Heart right ventricle (tissue), 16 donors: Measurements from ENCODE around the gene GRB7. TPM values are rescaled to one million over a fixed set of nuclear protein-coding genes. Genes with fewer than 3 reads are reported as not detected.
"Not testable (repeated sequence)": the region's sequence is repeated elsewhere in the genome, so short reads cannot be mapped to it uniquely, and the experiment has no call there.

Source experiments
- ATAC-seq, 8 donors: fragments of 200-7000 bp; cut with Tn5 transposase; one replicate each; pipeline ENCODE4 v1.9.1; 2020; ENCODE audit warnings: mild to moderate bottlenecking in 8 of 8, moderate library complexity in 8 of 8, moderate number of reproducible peaks in 1 of 8
- DNase-seq, 2 donors: peaks; one replicate each; pipeline ENCODE4 v3.0.0-alpha.2; 2020
- H3K27ac ChIP-seq, 10 donors: fragments of 200-600 bp; sonication (generic) in 2 of 10; one replicate each; pipeline versions ENCODE4 v1.5.0 to v1.8.0; 2020 to 2022; ENCODE audit warnings: mild to moderate bottlenecking in 3 of 10
- H3K27me3 ChIP-seq, 7 donors: fragments of 200-600 bp; one replicate each; pipeline ENCODE4 v1.8.0; 2021 to 2022; ENCODE audit warnings: mild to moderate bottlenecking in 2 of 7
- H3K36me3 ChIP-seq, 9 donors: fragments of 200-600 bp; sonication (generic) in 1 of 9; one replicate each; pipeline versions ENCODE4 v1.5.0 to v1.8.0; 2020 to 2022; ENCODE audit warnings: mild to moderate bottlenecking in 2 of 9
- H3K4me1 ChIP-seq, 9 donors: fragments of 200-600 bp; sonication (generic) in 1 of 9; one replicate each; pipeline versions ENCODE4 v1.5.0 to v1.8.0; 2020 to 2022; ENCODE audit warnings: mild to moderate bottlenecking in 4 of 9
- H3K4me3 ChIP-seq, 10 donors: fragments of 200-600 bp; sonication (generic) in 2 of 10; one replicate each; pipeline versions ENCODE4 v1.5.0 to v1.8.0; 2020 to 2022; ENCODE audit warnings: mild to moderate bottlenecking in 7 of 10, moderate library complexity in 2 of 10
- H3K9me3 ChIP-seq, 11 donors: fragments of 200-600 bp in 10 of 11; sonication (generic) in 2 of 11; one replicate each; pipeline versions ENCODE4 v1.5.0 to v1.8.0; 2013 to 2022; ENCODE audit warnings: mild to moderate bottlenecking in 2 of 11, control low read depth in 1 of 11, moderate library complexity in 1 of 11
- WGBS, 2 donors: extraction: QIAGEN DNeasy Blood & Tissue Kit; methylation state at CpG; one replicate each; pipeline ENCODE4 v1.1.7; 2013; ENCODE audit warnings: inconsistent platforms in 1 of 2; 5-methylcytosine and 5-hydroxymethylcytosine counted together
- intact Hi-C, 10 donors: fragments of 100-400 bp; cut with DNase I; formaldehyde crosslinking; loops; one replicate each; pipeline versions ENCODE4 v1.11.1 to v1.14.2; 2022
- polyA plus RNA-seq, 2 donors: library from polyadenylated mRNA; stranded (reverse); fragments of 200-250 nt; gene quantifications; one replicate each; pipeline ENCODE4 v1.2.3, GENCODE V29; 2013
- total RNA-seq, 10 donors: library from RNA; stranded (reverse); fragmentation: NEBNext Ultra II Directional in 3 of 10; extraction: Animal tissue kit (Norgen Biotek cat#: 25700) in 3 of 10; gene quantifications; one replicate each; pipeline versions ENCODE4 v1.2.1 to v1.2.4, GENCODE V29; 2021 to 2023
- TF ChIP-seq, protein P1 (sequence below), 9 donors: fragments of 200-600 bp; sonication (generic) in 2 of 9; IDR thresholded peaks; one replicate each; pipeline versions ENCODE4 v1.5.0 to v1.8.0; 2021 to 2022; ENCODE audit warnings: antibody characterized with exemption in 9 of 9, mild to moderate bottlenecking in 5 of 9, moderate library complexity in 1 of 9
- donor health status: Arrhythmogenic right ventricular cardiomyopathy.
- donor health status: ischemic (EF 13 %, LVEDD 7.1; RV severe dilation, severe dysfunction).
- donor health status: healthy with polysubstance abuse.
- donor health status: DM: no; HTN: yes; CAD: no.
- donor health status: DM: no; HTN: no; CAD: no.
- donor health status: ischemic (EF 25% LVEDD 6.9; RV normal size, moderate dysfunction).
- donor health status: ischemic (EF 25% LVEDD 5.7; RV mildly dilated, moderate dysfunction).
- donor health status: healthy.
- donor health status: DM: yes; HTN: yes; CAD: no.
- donor health status: Ischemic cardiomyopathy.
- donor health status: ischemic (EF 35%, LVEDD 5.7; RV mildly dilated, moderate dysfunction).
- donor health status: nonischemic (EF 11% LVEDD 7.7; RV severe dilation, severe dysfunction).
- donor health status: DM: yes; HTN: yes; CAD: no.
- donor health status: PGD.
- donor health status: ischemic (EF 29% LVEDD 5.4; RV normal size, mild dysfunction).
- donor health status: nonischemic (EF 23%, LVEDD 6.1; RV moderate dilation, normal function).

GRB7 gene
- total and polyA plus RNA-seq, 12 donors: 0.44 to 4.7 (median 1.1) TPM

DNA sequence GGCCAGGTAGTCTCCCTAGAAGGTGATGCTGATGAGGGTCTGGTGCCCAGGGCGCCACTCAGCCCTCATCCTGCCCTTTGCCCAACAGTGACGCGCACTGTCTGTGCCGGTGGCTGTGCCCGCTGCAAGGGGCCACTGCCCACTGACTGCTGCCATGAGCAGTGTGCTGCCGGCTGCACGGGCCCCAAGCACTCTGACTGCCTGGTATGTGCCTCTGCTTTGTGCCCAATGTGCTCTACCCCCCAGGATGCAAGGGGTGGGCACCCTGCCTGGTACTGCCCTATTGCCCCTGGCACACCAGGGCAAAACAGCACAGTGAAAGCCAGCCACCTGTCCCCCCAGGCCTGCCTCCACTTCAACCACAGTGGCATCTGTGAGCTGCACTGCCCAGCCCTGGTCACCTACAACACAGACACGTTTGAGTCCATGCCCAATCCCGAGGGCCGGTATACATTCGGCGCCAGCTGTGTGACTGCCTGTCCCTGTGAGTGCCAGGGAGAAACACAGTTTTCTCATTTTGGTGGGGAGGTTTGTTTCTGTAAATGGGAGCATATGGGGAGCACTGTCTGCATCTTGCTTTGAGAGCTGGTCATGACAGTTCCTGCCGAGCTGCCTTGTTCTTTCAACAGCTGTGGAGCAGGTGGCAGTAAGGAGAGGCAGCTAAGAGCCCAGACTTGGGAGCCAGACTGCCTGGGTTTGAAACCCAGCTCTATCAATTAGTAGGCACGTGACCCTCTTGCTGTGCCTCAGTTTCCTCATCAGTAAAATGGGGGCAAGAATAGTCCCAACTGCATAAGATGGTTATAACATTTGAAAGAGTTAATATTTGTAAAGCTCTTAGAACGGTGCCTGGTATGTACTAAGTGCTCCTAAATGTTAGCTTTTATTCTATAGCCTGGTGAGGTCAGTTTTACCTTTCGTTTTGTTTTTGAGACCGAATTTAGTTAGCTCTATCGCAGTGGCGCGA lies 27.5 kb upstream of the GRB7 start:
- no peak overlapping the region for H3K27ac ChIP-seq
- no peak for ATAC-seq
- DNase-seq: no peak
- H3K4me3 ChIP-seq: no peak overlapping the region
- peaks cover 0 to 86% (median 35%) of the 10 kb centered on the region in 9 donors for H3K36me3 ChIP-seq
- no peaks in the 10 kb centered on the region for H3K27me3 ChIP-seq
- WGBS, 2 donors: 89 to 91% methylated on average over 20 of the region's 20 CpGs
- no peaks in the 10 kb centered on the region for H3K9me3 ChIP-seq
- peaks cover 2 to 17% (median 9%) of the 10 kb centered on the region in 9 donors for H3K4me1 ChIP-seq
- TF ChIP-seq, protein P1, sequence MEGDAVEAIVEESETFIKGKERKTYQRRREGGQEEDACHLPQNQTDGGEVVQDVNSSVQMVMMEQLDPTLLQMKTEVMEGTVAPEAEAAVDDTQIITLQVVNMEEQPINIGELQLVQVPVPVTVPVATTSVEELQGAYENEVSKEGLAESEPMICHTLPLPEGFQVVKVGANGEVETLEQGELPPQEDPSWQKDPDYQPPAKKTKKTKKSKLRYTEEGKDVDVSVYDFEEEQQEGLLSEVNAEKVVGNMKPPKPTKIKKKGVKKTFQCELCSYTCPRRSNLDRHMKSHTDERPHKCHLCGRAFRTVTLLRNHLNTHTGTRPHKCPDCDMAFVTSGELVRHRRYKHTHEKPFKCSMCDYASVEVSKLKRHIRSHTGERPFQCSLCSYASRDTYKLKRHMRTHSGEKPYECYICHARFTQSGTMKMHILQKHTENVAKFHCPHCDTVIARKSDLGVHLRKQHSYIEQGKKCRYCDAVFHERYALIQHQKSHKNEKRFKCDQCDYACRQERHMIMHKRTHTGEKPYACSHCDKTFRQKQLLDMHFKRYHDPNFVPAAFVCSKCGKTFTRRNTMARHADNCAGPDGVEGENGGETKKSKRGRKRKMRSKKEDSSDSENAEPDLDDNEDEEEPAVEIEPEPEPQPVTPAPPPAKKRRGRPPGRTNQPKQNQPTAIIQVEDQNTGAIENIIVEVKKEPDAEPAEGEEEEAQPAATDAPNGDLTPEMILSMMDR (IDR thresholded peaks at IDR 0.05): no peak
- intact Hi-C loops: no loop called here

DNA sequence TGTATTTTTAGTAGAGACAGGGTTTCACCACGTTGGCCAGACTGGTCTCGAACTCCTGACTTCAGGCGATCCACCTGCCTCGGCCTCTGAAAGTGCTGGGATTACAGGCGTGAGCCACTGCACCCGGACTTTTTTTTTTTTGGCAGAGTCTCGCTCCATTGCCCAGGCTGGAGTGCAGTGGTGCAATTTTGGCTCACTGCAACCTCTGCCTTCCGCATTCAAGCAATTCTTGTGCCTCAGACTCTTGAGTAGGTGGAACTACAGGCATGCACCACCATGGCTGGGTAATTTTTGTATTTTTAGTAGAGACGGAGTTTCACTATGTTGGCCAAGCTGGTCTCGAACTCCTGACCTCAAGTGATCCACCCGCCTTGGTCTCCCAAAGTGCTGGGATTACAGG lies 26.7 kb upstream of the GRB7 start:
- ATAC-seq, H3K4me3 ChIP-seq, intact Hi-C loops, DNase-seq, H3K27me3 ChIP-seq, H3K9me3 ChIP-seq, H3K27ac ChIP-seq: not testable (repeated sequence)
- 82% methylated on average over 11 of the region's 11 CpGs for WGBS, 2 donors
- H3K36me3 ChIP-seq: peaks cover 0 to 94% (median 42%) of the 10 kb centered on the region in 9 donors
- H3K4me1 ChIP-seq: peaks cover 0 to 15% (median 6%) of the 10 kb centered on the region in 9 donors

DNA sequence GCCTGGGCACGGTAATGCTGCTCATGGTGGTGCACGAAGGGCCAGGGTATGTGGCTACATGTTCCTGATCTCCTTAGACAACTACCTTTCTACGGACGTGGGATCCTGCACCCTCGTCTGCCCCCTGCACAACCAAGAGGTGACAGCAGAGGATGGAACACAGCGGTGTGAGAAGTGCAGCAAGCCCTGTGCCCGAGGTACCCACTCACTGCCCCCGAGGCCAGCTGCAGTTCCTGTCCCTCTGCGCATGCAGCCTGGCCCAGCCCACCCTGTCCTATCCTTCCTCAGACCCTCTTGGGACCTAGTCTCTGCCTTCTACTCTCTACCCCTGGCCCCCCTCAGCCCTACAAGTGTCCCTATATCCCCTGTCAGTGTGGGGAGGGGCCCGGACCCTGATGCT lies 25.9 kb upstream of the GRB7 start:
- WGBS, 2 donors: 94 to 97% methylated on average over 10 of the region's 10 CpGs
- no peaks in the 10 kb centered on the region for H3K9me3 ChIP-seq

DNA sequence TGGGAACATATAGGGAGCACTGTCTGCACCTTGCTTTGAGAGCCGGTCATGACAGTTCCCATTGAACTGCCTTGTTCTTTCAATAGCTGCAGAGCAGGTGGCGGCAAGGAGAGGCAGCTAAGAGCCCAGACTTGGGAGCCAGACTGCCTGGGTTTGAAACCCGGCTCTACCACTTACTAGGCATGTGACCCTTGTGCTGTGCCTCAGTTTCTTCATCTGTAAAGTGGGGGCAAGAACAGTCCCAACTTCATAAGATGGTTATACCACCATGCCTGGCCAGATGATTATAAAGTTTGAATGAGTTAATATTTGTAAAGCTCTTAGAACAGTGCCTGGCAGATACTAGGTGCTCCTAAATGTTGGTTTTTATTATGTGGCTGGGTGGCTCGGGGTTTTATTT lies 23.5 kb upstream of the GRB7 start:
- 93 to 97% methylated on average over 4 of the region's 4 CpGs for WGBS, 2 donors

More for the DNA sequence above, 25.9 kb upstream of the GRB7 start:
- intact Hi-C loops: no loop called here
- TF ChIP-seq, protein P1 (IDR thresholded peaks at IDR 0.05): no peak
- Histone ChIP-seq H3K4me1 (peaks cover 0 to 15% (median 10%) of the 10 kb centered on the region in 9 donors), H3K27ac (no peak overlapping the region), H3K27me3 (no peaks in the 10 kb centered on the region), H3K36me3 (peaks cover 0 to 100% (median 42%) of the 10 kb centered on the region in 9 donors), H3K4me3 (no peak overlapping the region)
- DNase-seq (no peak), ATAC-seq (no peak)

More for the DNA sequence above, 23.5 kb upstream of the GRB7 start:
- Histone ChIP-seq H3K36me3 (peaks cover 0 to 100% (median 30%) of the 10 kb centered on the region in 9 donors), H3K27me3 (no peaks in the 10 kb centered on the region), H3K4me3 (no peak overlapping the region), H3K4me1 (peaks cover 0 to 19% (median 14%) of the 10 kb centered on the region in 9 donors), H3K27ac (no peak overlapping the region), H3K9me3 (no peaks in the 10 kb centered on the region)
- DNase-seq (no peak), ATAC-seq (no peak)
- TF ChIP-seq, protein P1 (IDR thresholded peaks at IDR 0.05): no peak
- intact Hi-C loops: no loop called here
